G401.6 (cell line): Measurements from ENCODE around the gene HERPUD1.
"Not testable (repeated sequence)": the region's sequence is repeated elsewhere in the genome, so short reads cannot be mapped to it uniquely, and the experiment has no call there.

Source experiments
- FAIRE-seq: peaks from 2 replicates; lab custom pipeline; 2012; peaks lifted over from hg19 to GRCh38; lab: Jason Lieb, UNC

Gene HERPUD1

DNA sequence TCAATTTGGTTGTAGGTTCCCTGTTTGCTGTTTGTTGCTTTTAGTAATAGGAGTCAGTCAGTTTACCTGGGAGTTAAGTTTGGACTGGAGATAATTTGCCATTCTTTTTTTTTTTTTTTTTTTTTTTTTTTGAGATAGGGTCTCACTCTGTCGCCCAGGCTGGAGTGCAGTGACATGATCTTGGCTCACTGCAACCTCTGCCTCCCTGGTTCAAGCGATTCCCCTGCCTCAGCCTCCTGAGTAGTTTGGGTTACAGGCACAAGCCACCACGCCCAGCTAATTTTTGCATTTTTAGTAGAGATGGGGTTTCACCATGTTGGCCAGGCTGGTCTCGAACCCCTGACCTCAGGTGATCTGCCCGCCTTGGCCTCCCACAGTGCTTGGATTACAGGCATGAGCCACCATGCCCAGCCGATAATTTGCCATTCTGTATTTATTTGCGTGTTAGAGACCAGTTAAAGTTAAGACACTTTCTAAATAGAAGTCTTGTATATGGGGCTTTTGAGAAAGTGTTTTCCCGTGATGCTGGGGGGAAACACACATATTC lies 2.7 kb downstream of the HERPUD1 start:
- not testable (repeated sequence) for FAIRE-seq

DNA sequence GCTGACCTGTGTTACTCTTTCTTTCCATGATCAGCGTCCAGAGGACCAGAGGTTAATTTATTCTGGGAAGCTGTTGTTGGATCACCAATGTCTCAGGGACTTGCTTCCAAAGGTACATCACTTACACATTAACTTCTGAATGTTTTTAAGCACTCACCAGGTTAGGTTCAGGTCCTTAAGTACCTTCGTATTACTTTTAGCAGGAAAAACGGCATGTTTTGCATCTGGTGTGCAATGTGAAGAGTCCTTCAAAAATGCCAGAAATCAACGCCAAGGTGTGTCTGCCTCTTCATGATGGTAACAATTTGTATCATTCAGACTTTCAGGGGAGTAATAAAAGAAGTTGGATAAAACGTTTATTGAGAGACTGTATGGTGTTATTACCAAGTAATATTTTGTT lies 3.3 kb downstream of the HERPUD1 start:
- no peak for FAIRE-seq

DNA sequence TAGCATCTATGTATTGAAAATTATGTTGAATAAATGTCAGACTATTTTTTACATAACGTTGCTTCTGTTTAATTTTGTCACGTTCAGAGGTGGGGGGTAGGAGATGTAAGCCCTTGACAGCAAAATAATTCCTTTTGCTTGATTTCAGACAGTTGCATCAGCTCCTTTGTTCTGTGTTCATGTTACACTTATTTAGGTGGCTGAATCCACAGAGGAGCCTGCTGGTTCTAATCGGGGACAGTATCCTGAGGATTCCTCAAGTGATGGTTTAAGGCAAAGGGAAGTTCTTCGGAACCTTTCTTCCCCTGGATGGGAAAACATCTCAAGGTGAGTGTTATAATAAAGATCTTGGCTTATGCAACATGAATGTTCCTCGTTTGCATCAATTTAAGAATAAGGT lies 4.5 kb downstream of the HERPUD1 start:
- no peak for FAIRE-seq

GRCh38 chr16:56936950-56937349 lies 5.0 kb downstream of the HERPUD1 start:
- FAIRE-seq = no peak

DNA sequence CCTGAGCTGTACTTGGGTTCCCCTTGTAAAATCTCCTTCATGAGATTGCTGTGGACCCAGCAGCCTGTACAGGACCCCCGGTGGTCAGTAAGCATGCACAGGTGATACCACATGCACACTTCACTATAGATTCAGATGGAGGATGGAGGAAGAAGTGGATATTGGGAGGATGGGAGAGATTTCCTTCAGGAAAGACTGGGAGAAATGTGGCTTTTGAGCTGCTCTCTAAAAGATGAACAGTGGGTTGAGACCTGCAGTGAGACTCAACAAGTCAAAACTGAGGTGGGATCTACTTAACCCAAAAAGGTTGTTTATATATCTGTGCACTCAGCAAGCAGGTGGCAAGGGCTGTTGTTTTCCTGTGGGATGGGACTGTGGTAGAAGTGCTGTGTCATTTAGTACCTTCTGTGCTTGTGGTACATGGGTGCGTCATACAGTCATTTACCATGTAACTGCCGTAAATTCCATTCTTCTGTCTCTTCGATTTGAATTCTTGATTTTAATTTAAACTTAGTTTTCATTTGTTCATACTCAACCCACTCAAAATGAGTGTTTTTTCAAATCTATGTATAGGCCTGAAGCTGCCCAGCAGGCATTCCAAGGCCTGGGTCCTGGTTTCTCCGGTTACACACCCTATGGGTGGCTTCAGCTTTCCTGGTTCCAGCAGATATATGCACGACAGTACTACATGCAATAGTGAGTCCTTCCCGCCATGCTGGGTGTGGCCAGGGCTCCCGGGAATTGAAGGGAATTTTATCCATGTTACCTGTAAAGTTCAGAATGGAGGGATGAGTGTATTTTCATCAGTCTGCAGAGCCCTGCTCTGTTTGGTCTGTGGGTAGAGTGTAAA lies 6.9 kb downstream of the HERPUD1 start:
- FAIRE-seq = no peak

DNA sequence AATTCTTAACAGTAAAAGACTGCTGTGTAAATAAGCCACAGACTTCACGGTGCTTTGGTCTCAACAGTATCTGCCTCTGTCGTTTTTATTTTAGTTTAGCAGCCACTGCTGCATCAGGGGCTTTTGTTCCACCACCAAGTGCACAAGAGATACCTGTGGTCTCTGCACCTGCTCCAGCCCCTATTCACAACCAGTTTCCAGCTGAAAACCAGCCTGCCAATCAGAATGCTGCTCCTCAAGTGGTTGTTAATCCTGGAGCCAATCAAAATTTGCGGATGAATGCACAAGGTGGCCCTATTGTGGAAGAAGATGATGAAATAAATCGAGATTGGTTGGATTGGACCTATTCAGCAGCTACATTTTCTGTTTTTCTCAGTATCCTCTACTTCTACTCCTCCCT lies 7.9 kb downstream of the HERPUD1 start:
- FAIRE-seq = no peak

- no peak for FAIRE-seq
Measured at GRCh38 chr16:56941092-56941491, 9.2 kb downstream of the HERPUD1 start.

GRCh38 chr16:56941856-56942331 lies 10.0 kb downstream of the HERPUD1 start:
- FAIRE-seq = no peak

DNA sequence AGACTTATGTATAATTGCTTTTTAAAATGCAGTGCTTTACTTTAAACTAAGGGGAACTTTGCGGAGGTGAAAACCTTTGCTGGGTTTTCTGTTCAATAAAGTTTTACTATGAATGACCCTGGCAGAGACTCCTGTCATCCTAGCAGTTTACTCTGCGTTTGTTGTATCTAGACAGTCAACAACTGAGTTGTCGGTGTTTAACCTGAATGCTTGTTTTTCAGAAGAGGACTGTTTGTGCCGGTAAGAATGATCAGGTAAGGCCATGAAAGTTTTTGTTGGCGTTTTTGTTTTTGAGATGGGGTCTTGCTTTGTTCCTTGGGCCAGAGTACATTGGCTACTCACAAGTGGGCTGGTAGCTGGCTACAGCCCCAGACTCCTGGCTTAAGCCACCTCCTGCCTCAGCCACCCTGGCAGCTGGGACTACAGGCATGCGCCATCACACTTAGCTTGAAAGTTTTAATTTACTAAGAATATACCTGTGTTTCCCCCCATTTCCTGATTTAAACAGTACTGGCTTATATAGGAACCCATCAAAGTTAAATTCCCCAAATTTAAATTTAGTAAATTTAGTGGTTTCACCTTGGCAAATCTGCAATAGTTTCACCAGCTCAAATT lies 11.9 kb downstream of the HERPUD1 start:
- no peak for FAIRE-seq

DNA sequence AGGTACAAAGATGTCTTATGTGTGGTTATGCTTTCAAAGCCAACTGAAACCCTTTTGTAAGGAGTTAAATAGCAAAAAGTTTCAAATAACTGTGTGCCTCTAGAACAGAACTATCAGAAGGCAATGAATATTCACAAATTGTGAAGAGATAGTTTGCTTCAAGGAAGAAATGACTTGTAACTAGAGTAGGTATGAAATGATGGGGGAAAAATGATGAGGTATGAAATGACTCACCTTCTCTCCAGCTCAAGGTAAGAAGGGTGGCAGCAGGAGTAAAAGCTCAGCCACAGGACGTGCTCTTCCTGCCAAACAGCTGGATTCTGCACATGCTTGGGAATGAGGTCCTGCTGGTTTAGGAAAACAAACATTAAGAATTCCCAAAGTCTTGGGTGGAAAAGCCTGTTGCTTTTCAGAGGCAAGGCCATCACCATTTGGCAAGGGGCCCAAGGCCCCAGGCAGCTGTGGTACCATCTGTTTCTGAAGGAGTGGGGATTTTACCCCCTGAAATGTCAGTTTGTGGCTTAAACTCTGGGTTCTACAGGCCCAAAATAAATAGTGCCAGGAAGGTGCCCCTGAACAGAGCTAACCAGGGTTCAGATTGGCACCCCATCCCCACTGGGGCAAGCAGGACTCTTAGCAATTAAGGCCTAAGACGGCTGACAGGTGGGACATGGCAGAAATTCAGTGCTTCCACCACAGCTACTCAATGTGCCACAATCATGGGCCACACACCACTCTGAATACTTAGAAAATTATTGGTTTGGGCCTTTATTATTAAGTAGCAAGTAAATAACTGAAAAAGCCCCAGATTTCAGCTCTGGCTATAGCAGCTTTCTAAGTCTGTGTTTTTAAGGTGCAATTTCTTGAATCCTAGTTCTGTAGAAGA lies 13.3 kb downstream of the HERPUD1 start:
- no peak for FAIRE-seq

DNA sequence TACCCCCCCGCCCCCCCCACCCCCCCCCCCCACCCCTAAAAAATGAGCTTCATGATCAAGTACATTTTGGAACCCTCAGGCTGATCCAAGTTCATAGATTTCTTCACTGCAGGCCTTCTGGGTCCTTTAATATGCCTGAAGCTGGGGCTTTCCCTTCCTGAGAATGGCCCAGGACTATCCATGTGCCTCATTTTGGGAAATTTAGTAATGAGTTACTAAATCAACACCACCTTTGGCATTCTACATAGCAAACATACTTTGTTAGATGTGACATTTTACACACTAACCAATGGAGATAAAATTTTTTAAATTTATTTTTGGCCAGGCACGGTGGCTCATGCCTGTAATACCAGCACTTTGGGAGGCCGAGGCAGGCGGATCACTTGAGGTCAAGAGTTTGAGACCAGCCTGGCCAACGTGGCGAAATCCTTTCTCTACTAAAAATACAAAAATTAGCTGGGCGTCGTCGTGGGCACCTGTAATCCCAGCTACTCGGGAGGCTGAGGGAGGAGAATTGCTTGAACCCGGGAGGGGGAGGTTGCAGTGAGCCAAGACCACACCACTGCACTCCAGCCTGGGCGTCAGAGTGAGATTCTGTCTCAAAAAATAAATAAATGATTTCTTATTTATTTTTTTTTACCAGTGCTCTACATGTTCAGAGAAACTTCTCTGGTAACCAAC lies 14.0 kb downstream of the HERPUD1 start:
- FAIRE-seq = no peak

DNA sequence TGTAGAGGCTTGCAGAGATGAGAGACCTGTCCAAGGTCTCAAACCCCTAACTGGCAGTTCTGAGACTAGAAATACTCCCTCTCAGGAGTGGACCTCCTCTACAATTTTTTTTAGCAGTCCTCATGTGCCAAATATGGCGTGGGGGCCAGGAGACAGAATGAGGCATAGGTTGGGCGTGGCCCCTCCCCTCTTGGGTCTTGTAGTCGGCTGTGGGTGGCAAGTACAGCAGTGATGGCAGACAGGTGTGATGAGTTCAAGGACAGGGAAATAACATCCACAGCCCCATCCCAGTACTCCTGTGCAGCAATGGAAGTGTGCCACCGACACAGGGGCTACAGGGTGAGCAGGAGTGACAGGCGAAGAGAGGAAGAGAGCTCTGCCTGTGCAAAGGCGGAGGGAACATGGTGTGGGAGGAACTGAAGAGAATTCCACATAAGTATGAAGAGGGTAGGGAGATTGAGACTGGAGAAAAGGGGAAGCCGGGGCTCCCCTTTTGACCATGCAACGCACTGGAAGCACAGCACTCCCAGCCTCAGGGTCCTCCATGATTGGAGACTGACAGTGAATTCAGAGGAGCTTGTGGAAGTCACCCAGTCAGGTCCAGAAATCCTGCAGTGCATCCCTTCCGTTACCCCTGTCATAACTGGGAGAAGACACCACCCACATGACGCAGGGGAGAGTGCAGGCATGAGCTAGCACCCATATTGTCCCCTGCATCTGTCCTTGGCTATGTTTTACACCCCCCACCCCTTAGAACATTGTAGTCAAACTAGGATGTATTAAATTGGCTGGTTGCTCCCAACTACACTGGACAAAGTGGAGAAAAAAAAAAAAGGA lies 15.0 kb downstream of the HERPUD1 start:
- no peak for FAIRE-seq

- FAIRE-seq = no peak
Measured at GRCh38 chr16:56947604-56947995, 15.7 kb downstream of the HERPUD1 start.

- FAIRE-seq = no peak
Measured at GRCh38 chr16:56948234-56948633, 16.3 kb downstream of the HERPUD1 start.

DNA sequence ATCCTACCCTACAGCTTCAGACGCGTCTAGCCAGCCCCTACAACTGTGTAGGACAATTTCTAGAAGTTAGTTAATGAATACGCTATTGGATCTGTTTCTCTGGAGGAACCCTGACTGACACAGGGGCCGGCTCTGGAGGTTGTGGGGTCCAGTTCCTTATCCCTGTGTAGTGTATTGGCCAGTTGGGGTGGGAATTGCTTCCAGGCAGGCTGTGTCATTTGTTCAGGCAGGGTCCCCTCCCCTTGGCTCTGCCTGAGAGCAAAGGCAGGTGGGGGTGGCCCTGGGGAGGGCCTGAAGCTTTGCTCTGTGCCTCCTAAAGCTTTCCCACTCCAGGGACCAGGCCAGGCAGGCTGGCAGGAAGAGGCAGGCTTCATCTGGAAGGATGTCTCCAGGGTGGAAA lies 18.1 kb downstream of the HERPUD1 start:
- FAIRE-seq = no peak

DNA sequence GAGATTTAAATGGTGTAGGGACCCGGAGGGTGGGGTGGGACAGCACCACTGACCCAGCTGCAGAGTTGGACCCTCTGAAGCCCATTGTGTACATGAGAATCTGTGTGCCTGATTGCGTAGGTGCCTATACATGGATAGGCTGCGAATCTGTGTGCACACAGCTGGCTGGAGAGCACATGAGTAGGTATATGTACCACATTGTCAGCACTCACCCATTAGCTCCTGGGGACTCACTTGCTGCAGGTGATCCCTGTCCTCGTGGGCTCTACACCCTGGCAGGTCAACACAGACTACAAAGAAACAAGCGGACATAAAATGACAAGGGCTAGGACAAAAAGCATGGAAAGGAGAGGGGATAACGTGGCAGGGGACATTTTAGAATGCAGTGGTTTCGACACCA lies 18.5 kb downstream of the HERPUD1 start:
- no peak for FAIRE-seq

GRCh38 chr16:56950881-56951771 lies 19.2 kb downstream of the HERPUD1 start:
- FAIRE-seq = no peak

DNA sequence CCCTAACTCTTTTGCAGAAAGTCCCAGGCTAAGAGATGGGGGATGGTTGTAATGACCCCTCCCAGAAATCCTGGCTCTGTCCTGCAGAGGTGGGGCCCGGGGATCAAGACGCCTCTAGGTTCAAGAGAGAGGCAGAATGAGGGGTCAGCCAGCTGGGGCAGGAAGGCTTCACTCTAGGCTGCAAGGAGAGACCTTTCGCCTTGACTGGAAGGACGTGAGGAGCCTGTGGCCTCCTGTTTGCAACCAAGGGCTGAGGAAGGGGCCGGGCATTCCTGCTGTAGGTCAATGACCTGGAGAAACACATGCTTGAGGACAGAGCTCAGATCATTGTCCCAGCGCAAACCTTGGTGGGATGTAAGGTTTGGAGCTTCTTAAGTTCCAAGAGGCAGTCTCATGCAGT lies 21.1 kb downstream of the HERPUD1 start:
- FAIRE-seq = no peak

DNA sequence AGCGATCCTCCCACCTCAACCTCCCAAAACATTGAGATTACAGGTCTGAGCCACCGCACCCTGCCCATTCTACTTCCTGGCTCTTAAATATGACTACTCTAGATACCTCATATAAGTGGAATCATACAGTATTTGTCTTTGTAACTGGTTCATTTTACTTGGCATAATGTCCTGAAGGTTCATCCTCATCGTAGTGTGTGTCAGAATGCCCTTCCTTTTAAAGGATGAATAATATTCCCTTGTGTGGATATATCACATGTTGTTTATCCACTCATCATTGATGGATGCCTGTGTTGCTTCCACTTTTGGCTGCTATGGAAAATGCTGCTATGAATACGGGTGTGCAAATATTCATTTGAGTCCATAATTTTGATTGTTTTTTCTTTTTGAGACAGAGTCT lies 24.1 kb downstream of the HERPUD1 start:
- no peak for FAIRE-seq

- no peak for FAIRE-seq
Measured at GRCh38 chr16:56956756-56957155, 24.8 kb downstream of the HERPUD1 start.
